Activated CD4-positive, alpha-beta T cell treated with anti-CD3 and anti-CD28 coated beads, Interleukin-10, Interleukin-2, amounts not matched to agents 100 ng/mL and 50 ng/mL, durations not matched to agents 16 hours and 8 hours (primary cell): ENCODE measurements around the gene TIGAR.

ENCODE experiments used
- DNase-seq: peaks from one replicate; pipeline ENCODE4 v3.0.0-alpha.2; 2020

TIGAR gene

GRCh38 chr12:4308334-4308950 is 12.6 kb upstream of the TIGAR start:
- DNase-seq: no peak

- no peak for DNase-seq
These were observed 9.2 kb upstream of the TIGAR start for GRCh38 chr12:4311776-4312175.

GRCh38 chr12:4312251-4312650 is 8.8 kb upstream of the TIGAR start:
- no peak for DNase-seq

GRCh38 chr12:4320497-4320852 is 538 bp upstream of the TIGAR start:
- DNase-seq: no peak

- no peak for DNase-seq
These were observed 1.7 kb downstream of the TIGAR start for GRCh38 chr12:4322726-4323125.

- DNase-seq: no peak
These were observed 2.4 kb downstream of the TIGAR start for GRCh38 chr12:4323396-4323795.

GRCh38 chr12:4324366-4324765 is 3.4 kb downstream of the TIGAR start:
- DNase-seq: no peak

- no peak for DNase-seq
These were observed 5.0 kb downstream of the TIGAR start for GRCh38 chr12:4325966-4326365.

GRCh38 chr12:4327293-4327692 is 6.3 kb downstream of the TIGAR start:
- DNase-seq: no peak

- DNase-seq: no peak
These were observed 9.2 kb downstream of the TIGAR start for GRCh38 chr12:4330203-4330602.

GRCh38 chr12:4331221-4331620 is 10.2 kb downstream of the TIGAR start:
- no peak for DNase-seq

GRCh38 chr12:4331842-4332241 is 10.8 kb downstream of the TIGAR start:
- no peak for DNase-seq

- DNase-seq: no peak
These were observed 25.9 kb downstream of the TIGAR start for GRCh38 chr12:4346931-4347330.

- peak; percentile 41 for DNase-seq
These were observed 32.8 kb downstream of the TIGAR start for GRCh38 chr12:4353785-4354208.

- no peak for DNase-seq
These were observed 34.4 kb downstream of the TIGAR start for GRCh38 chr12:4355156-4356040.

GRCh38 chr12:4356041-4356327 is 35.0 kb downstream of the TIGAR start:
- DNase-seq: peak; percentile 58

GRCh38 chr12:4366090-4366489 is 45.1 kb downstream of the TIGAR start:
- DNase-seq: no peak

- DNase-seq: no peak
These were observed 48.5 kb downstream of the TIGAR start for GRCh38 chr12:4369548-4369947.

GRCh38 chr12:4370265-4370664 is 49.3 kb downstream of the TIGAR start:
- DNase-seq: no peak

GRCh38 chr12:4372653-4373052 is 51.6 kb downstream of the TIGAR start:
- no peak for DNase-seq

GRCh38 chr12:4375449-4375848 is 54.4 kb downstream of the TIGAR start:
- DNase-seq: no peak

- DNase-seq: no peak
These were observed 57.8 kb downstream of the TIGAR start for GRCh38 chr12:4378772-4379171.

- DNase-seq: no peak
These were observed 58.4 kb downstream of the TIGAR start, which contains the start of gene FGF23 for GRCh38 chr12:4379405-4379804. Gene FGF23 (minus strand): TSS chr12:4379712. CDS start chr12:4379582, 130 bp downstream.

- no peak for DNase-seq
These were observed 59.3 kb downstream of the TIGAR start for GRCh38 chr12:4380332-4380731.
